Activated CD4-positive, alpha-beta T cell treated with anti-CD3 and anti-CD28 coated beads, Interleukin-2, amount 50 U/mL, for 48 hours (primary cell): ENCODE results near the gene SMC6.

ENCODE experiments used
- DNase-seq, 2 experiments: peaks; one replicate each; pipeline ENCODE4 v3.0.0-alpha.2; 2020

SMC6 gene

GRCh38 chr2:17644997-17645720 is 108.5 kb downstream of the SMC6 start:
- no peak for DNase-seq

- peak in 1 of 2 experiments; percentile 12 for DNase-seq
Observed at GRCh38 chr2:17643031-17643615, 110.5 kb downstream of the SMC6 start.

- DNase-seq = no peak
Observed at GRCh38 chr2:17640406-17640805, 113.2 kb downstream of the SMC6 start.

GRCh38 chr2:17638196-17638743 is 115.3 kb downstream of the SMC6 start:
- no peak for DNase-seq

GRCh38 chr2:17637131-17637906 is 116.3 kb downstream of the SMC6 start:
- no peak for DNase-seq

GRCh38 chr2:17636257-17636656 is 117.4 kb downstream of the SMC6 start:
- no peak for DNase-seq

GRCh38 chr2:17634997-17635396 is 118.6 kb downstream of the SMC6 start:
- DNase-seq = no peak

- DNase-seq = no peak
Observed at GRCh38 chr2:17630089-17630488, 123.5 kb downstream of the SMC6 start.

GRCh38 chr2:17628349-17629261 is 125.0 kb downstream of the SMC6 start:
- no peak for DNase-seq

GRCh38 chr2:17627434-17627833 is 126.2 kb downstream of the SMC6 start:
- DNase-seq = no peak

- DNase-seq = no peak
Observed at GRCh38 chr2:17626986-17627385, 126.6 kb downstream of the SMC6 start.

- no peak for DNase-seq
Observed at GRCh38 chr2:17625446-17625845, 128.2 kb downstream of the SMC6 start.

- DNase-seq = no peak
Observed at GRCh38 chr2:17621781-17622180, 131.8 kb downstream of the SMC6 start.

- DNase-seq = no peak
Observed at GRCh38 chr2:17620841-17621240, 132.8 kb downstream of the SMC6 start.

GRCh38 chr2:17620280-17620679 is 133.3 kb downstream of the SMC6 start:
- no peak for DNase-seq

GRCh38 chr2:17617955-17618354 is 135.7 kb downstream of the SMC6 start:
- DNase-seq = no peak

- no peak for DNase-seq
Observed at GRCh38 chr2:17617516-17617915, 136.1 kb downstream of the SMC6 start.

- no peak for DNase-seq
Observed at GRCh38 chr2:17616405-17616804, 137.2 kb downstream of the SMC6 start.

GRCh38 chr2:17615728-17616351 is 137.8 kb downstream of the SMC6 start:
- no peak for DNase-seq

- no peak for DNase-seq
Observed at GRCh38 chr2:17615147-17615546, 138.5 kb downstream of the SMC6 start.

GRCh38 chr2:17614174-17614930 is 139.3 kb downstream of the SMC6 start:
- no peak for DNase-seq
